CD14-positive monocyte (primary cell): ENCODE results near the gene SEPTIN3. TPM values are rescaled to one million over a fixed set of nuclear protein-coding genes. Genes with fewer than 3 reads are reported as not detected.

Source experiments
- DNase-seq, 3 donors: peaks; one replicate each; pipeline ENCODE4 v3.0.0-alpha.2; 2011 to 2022
- H2AFZ ChIP-seq: 2 replicates; pipeline ENCODE4 v1.6.0; 2012; ENCODE audit warnings: mild to moderate bottlenecking, low read depth, low read length, inconsistent platforms; ENCODE audit not compliant: insufficient read depth, poor library complexity, severe bottlenecking
- H3K27ac ChIP-seq, 2 donors: 1 replicate in 1 of 2; 2 replicates in 1 of 2; pipeline ENCODE4 v1.5.1; 2012 to 2013; ENCODE audit warnings: low read length in 2 of 2, control low read depth in 1 of 2, inconsistent platforms in 1 of 2, low read depth in 1 of 2, mild to moderate bottlenecking in 1 of 2
- H3K27me3 ChIP-seq, 2 donors: one replicate each; pipeline versions ENCODE4 v1.6.0 to v1.6.1; 2011 to 2013; ENCODE audit warnings: low read length in 2 of 2; ENCODE audit not compliant: control insufficient read depth in 2 of 2, insufficient read depth in 2 of 2
- H3K36me3 ChIP-seq, 2 donors: replicated peaks in 1 of 2; 1 replicate in 1 of 2; 2 replicates in 1 of 2; pipeline versions ENCODE4 v1.5.1 to v1.6.1; 2012 to 2013; ENCODE audit warnings: low read length in 2 of 2, control low read depth in 1 of 2, inconsistent platforms in 1 of 2, mild to moderate bottlenecking in 1 of 2; ENCODE audit not compliant: insufficient read depth in 2 of 2, control insufficient read depth in 1 of 2
- H3K4me1 ChIP-seq, 2 donors: 1 replicate in 1 of 2; 2 replicates in 1 of 2; pipeline versions ENCODE4 v1.5.1 to v1.6.1; 2012 to 2013; ENCODE audit warnings: low read length in 2 of 2, control low read depth in 1 of 2, inconsistent platforms in 1 of 2, mild to moderate bottlenecking in 1 of 2, moderate library complexity in 1 of 2; ENCODE audit not compliant: insufficient read depth in 2 of 2, control insufficient read depth in 1 of 2
- H3K4me2 ChIP-seq: replicated peaks from 2 replicates; pipeline ENCODE3; 2012; ENCODE audit warnings: low read length, moderate library complexity, mild to moderate bottlenecking; ENCODE audit not compliant: poor library complexity, severe bottlenecking; ENCODE audit errors: extremely low read depth
- H3K4me3 ChIP-seq, 3 experiments: fragments of 200-600 bp in 1 of 3; sonication (generic) in 1 of 3; replicated peaks in 1 of 3; 1 replicate in 2 of 3; 2 replicates in 1 of 3; pipeline ENCODE4 v1.5.1; 2011 to 2013; ENCODE audit warnings: low read length in 3 of 3, mild to moderate bottlenecking in 3 of 3, control low read depth in 2 of 3, low read depth in 2 of 3, inconsistent platforms in 1 of 3, moderate library complexity in 1 of 3
- H3K79me2 ChIP-seq: 2 replicates; pipeline ENCODE4 v1.6.0; 2012; ENCODE audit warnings: mild to moderate bottlenecking, control low read depth, inconsistent platforms, low read length, moderate library complexity; ENCODE audit not compliant: insufficient read depth
- H3K9ac ChIP-seq: 2 replicates; pipeline ENCODE4 v1.6.0; 2017; ENCODE audit warnings: low read length, mild to moderate bottlenecking; ENCODE audit not compliant: insufficient read depth, poor library complexity, severe bottlenecking
- H3K9me3 ChIP-seq, 2 donors: replicated peaks in 1 of 2; 1 replicate in 1 of 2; 2 replicates in 1 of 2; pipeline versions ENCODE4 v1.5.1 to v1.6.1; 2012 to 2013; ENCODE audit warnings: low read length in 2 of 2, control low read depth in 1 of 2; ENCODE audit not compliant: control insufficient read depth in 1 of 2, insufficient read depth in 1 of 2
- H4K20me1 ChIP-seq: 2 replicates; pipeline ENCODE4 v1.6.0; 2012; ENCODE audit warnings: mild to moderate bottlenecking, low read length, control low read depth, moderate library complexity; ENCODE audit not compliant: insufficient read depth
- H3K27ac Mint-ChIP-seq, 7 donors: one replicate each; pipeline ENCODE4 v1.8.0; 2020; ENCODE audit warnings: mild to moderate bottlenecking in 7 of 7, mixed read lengths in 7 of 7, moderate library complexity in 6 of 7, inconsistent platforms in 2 of 7
- H3K27me3 Mint-ChIP-seq, 3 donors: one replicate each; pipeline ENCODE4 v1.8.0; 2021 to 2022; ENCODE audit warnings: low read depth in 3 of 3, mild to moderate bottlenecking in 3 of 3, mixed read lengths in 3 of 3, moderate library complexity in 3 of 3, inconsistent platforms in 1 of 3
- H3K36me3 Mint-ChIP-seq, 2 donors: one replicate each; pipeline ENCODE4 v1.8.0; 2020; ENCODE audit warnings: mixed read lengths in 2 of 2, inconsistent platforms in 1 of 2, mild to moderate bottlenecking in 1 of 2
- H3K4me1 Mint-ChIP-seq: one replicate; pipeline ENCODE4 v1.8.0; 2020; ENCODE audit warnings: mild to moderate bottlenecking, mixed read lengths
- H3K4me3 Mint-ChIP-seq, 2 donors: one replicate each; pipeline ENCODE4 v1.8.0; 2020; ENCODE audit warnings: mild to moderate bottlenecking in 2 of 2, mixed read lengths in 2 of 2, moderate library complexity in 1 of 2
- H3K9me3 Mint-ChIP-seq, 7 donors: one replicate each; pipeline ENCODE4 v1.8.0; 2020 to 2022; ENCODE audit warnings: mixed read lengths in 7 of 7, mild to moderate bottlenecking in 6 of 7, moderate library complexity in 6 of 7, inconsistent platforms in 2 of 7
- WGBS: methylation state at CpG from one replicate; pipeline ENCODE4 v1.1.5; 2013; ENCODE audit warnings: missing lambda C conversion rate; ENCODE audit not compliant: insufficient coverage; 5-methylcytosine and 5-hydroxymethylcytosine counted together
- intact Hi-C, 2 donors: fragments of 100-400 bp; cut with micrococcal nuclease; formaldehyde crosslinking; loops; one replicate each; pipeline versions ENCODE4 v1.15.0 to v1.15.1; 2023
- polyA plus RNA-seq, 3 donors: library from polyadenylated mRNA; depleted of rRNA in 1 of 3; unstranded in 2 of 3; stranded (reverse) in 1 of 3; fragments of 300-500 nt in 2 of 3; fragments of >200 nt in 1 of 3; fragmentation: Illumina TruSeq in 2 of 3; gene quantifications; 1 replicate in 2 of 3; 2 replicates in 1 of 3; pipeline ENCODE4 v1.2.3, GENCODE V29; 2012 to 2021
- TF ChIP-seq, protein P1 (sequence below): fragments of 200-600 bp; IDR thresholded peaks from one replicate; pipeline ENCODE4 v1.8.0; 2022; ENCODE audit warnings: antibody characterized with exemption, mild to moderate bottlenecking

The SEPTIN3 gene
- polyA plus RNA-seq, 3 donors = 0.06 to 0.20 TPM; not detected in 1

GRCh38 chr22:41933411-41934177, 35.6 kb upstream of the SEPTIN3 start:
- Histone ChIP-seq H3K4me3 (no peak overlapping the region), H3K4me2 (no peak overlapping the region), H3K36me3 (peaks cover 2 to 10% of the 10 kb centered on the region in 2 donors), H3K79me2 (no peaks in the 10 kb centered on the region), H4K20me1 (no peaks in the 10 kb centered on the region), H3K27me3 (no peaks in the 10 kb centered on the region), H3K27ac (no peak overlapping the region), H3K9ac (no peak overlapping the region), H2AFZ (peak overlapping the region; percentile 46), H3K4me1 (no peaks in the 10 kb centered on the region), H3K9me3 (no peaks in the 10 kb centered on the region)
- 51% methylated on average over 15 of the region's 16 CpGs for WGBS
- Mint-ChIP-seq H3K27ac (no peak overlapping the region), H3K36me3 (peaks cover 9 to 29% of the 10 kb centered on the region in 2 donors), H3K9me3 (peaks cover 0 to 7% (median 3%) of the 10 kb centered on the region in 7 donors), H3K27me3 (peaks cover 0 to 9% (median 6%) of the 10 kb centered on the region in 3 donors), H3K4me1 (peaks cover 3% of the 10 kb centered on the region), H3K4me3 (no peak overlapping the region)
- no peak for DNase-seq
- TF ChIP-seq, protein P1, sequence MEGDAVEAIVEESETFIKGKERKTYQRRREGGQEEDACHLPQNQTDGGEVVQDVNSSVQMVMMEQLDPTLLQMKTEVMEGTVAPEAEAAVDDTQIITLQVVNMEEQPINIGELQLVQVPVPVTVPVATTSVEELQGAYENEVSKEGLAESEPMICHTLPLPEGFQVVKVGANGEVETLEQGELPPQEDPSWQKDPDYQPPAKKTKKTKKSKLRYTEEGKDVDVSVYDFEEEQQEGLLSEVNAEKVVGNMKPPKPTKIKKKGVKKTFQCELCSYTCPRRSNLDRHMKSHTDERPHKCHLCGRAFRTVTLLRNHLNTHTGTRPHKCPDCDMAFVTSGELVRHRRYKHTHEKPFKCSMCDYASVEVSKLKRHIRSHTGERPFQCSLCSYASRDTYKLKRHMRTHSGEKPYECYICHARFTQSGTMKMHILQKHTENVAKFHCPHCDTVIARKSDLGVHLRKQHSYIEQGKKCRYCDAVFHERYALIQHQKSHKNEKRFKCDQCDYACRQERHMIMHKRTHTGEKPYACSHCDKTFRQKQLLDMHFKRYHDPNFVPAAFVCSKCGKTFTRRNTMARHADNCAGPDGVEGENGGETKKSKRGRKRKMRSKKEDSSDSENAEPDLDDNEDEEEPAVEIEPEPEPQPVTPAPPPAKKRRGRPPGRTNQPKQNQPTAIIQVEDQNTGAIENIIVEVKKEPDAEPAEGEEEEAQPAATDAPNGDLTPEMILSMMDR = no peak
- intact Hi-C loops = no loop called here

DNA sequence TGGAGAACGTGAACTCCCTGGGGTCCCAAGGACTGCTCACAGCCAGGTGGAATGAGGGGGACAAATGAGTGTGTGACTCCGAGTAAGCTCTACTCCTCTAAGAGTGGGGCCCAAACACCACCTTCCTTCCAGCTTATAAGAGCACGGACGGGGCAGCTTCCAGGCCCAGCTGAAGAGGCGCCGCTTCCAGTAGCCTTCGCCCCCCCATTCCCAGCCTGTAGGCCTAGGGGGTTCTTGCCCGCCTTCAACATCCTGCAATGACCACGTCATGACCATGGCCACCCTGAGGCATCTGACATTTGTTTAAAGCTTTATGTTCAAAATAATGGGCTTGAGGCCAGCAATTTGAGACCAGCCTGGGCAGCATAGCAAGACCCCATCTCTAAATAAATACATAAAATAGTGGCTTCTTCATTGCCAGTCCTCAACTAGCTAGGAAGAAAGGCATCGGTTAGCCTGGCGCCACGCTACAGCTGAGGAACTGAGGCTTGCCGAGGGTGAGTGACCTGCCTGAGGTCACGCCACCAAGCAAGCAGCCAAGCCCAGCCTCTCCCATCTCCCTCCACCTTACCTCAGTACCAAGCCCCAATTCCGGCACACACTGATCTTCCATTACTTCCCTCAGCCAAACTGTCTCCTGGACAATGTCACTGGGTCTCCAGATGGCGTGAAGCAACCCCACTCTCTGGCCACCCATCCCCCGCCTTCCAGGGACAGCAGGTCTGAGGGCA, 34.8 kb upstream of the SEPTIN3 start:
- WGBS = 98% methylated on average over 9 of the region's 17 CpGs
- no peaks in the 10 kb centered on the region for H3K4me1 ChIP-seq
- no peak overlapping the region for H3K9ac ChIP-seq
- Mint-ChIP-seq H3K4me1 (peaks cover 3% of the 10 kb centered on the region), H3K36me3 (peaks cover 9 to 37% of the 10 kb centered on the region in 2 donors), H3K27ac (peak overlapping the region in 1 of 7 donors; percentile 1), H3K27me3 (peaks cover 0 to 6% (median 2%) of the 10 kb centered on the region in 3 donors), H3K4me3 (no peak overlapping the region), H3K9me3 (peaks cover 0 to 6% (median 2%) of the 10 kb centered on the region in 7 donors)
- intact Hi-C loops = no loop called here
- H2AFZ ChIP-seq = no peak overlapping the region
- peaks cover 7 to 15% of the 10 kb centered on the region in 2 donors for H3K36me3 ChIP-seq
- H3K27ac ChIP-seq = no peak overlapping the region
- no peaks in the 10 kb centered on the region for H4K20me1 ChIP-seq
- H3K4me2 ChIP-seq = no peak overlapping the region
- no peaks in the 10 kb centered on the region for H3K27me3 ChIP-seq
- no peaks in the 10 kb centered on the region for H3K9me3 ChIP-seq
- H3K4me3 ChIP-seq = no peak overlapping the region
- no peaks in the 10 kb centered on the region for H3K79me2 ChIP-seq
- DNase-seq = no peak
- TF ChIP-seq, protein P1 = no peak
